IMR-90 (cell line): ENCODE measurements around the gene NLRP1.

Experiments used
- BHLHE40 ChIP-seq: fragments of 150-350 bp; IDR thresholded peaks from 2 replicates; pipeline ENCODE4 v1.6.1; 2016; ENCODE audit warnings: mild to moderate bottlenecking, low read depth, low read length
- FOS ChIP-seq: fragments of 150-350 bp; IDR thresholded peaks from 2 replicates; pipeline ENCODE4 v1.6.1; 2016; ENCODE audit warnings: low read depth, low read length
- MAFK ChIP-seq: IDR thresholded peaks from 2 replicates; pipeline ENCODE4 v1.6.1; 2012; ENCODE audit warnings: low read depth, low read length, improper control_type of control experiment
- MAZ ChIP-seq: IDR thresholded peaks from 2 replicates; pipeline ENCODE4 v1.6.1; 2012; ENCODE audit warnings: low read depth, mild to moderate bottlenecking, low read length, improper control_type of control experiment, moderate library complexity, borderline replicate concordance
- NFE2L2 ChIP-seq: fragments of 150-350 bp; IDR thresholded peaks from 2 replicates; pipeline ENCODE4 v1.6.1; 2016; ENCODE audit warnings: low read depth, mild to moderate bottlenecking, low read length
- POLR2A ChIP-seq: IDR thresholded peaks from 2 replicates; pipeline ENCODE4 v1.6.1; 2012; ENCODE audit warnings: mild to moderate bottlenecking, low read depth, low read length
- RAD21 ChIP-seq: IDR thresholded peaks from 2 replicates; pipeline ENCODE4 v1.6.1; 2012; ENCODE audit warnings: low read length, improper control_type of control experiment
- RCOR1 ChIP-seq: IDR thresholded peaks from 2 replicates; pipeline ENCODE4 v1.6.1; 2012; ENCODE audit warnings: mild to moderate bottlenecking, low read length, improper control_type of control experiment; ENCODE audit not compliant: insufficient replicate concordance
- RFX5 ChIP-seq: IDR thresholded peaks from 2 replicates; pipeline ENCODE4 v1.8.0; 2012; ENCODE audit warnings: low read depth, mild to moderate bottlenecking, low read length, moderate library complexity
- SMC3 ChIP-seq: fragments of 150-350 bp; IDR thresholded peaks from 2 replicates; pipeline ENCODE4 v1.6.1; 2016; ENCODE audit warnings: low read depth, mild to moderate bottlenecking, antibody characterized with exemption, low read length, moderate library complexity
- TF ChIP-seq, protein P1 (sequence below): conservative IDR thresholded peaks from 2 replicates; pipeline ENCODE4 v1.5.1; 2012; ENCODE audit warnings: mild to moderate bottlenecking, low read depth, low read length, improper control_type of control experiment
- TF ChIP-seq, protein P2 (sequence below): fragments of 150-350 bp; IDR thresholded peaks from 2 replicates; pipeline ENCODE4 v1.6.1; 2017; ENCODE audit warnings: mild to moderate bottlenecking, antibody characterized with exemption, low read length, low read depth

DNA sequence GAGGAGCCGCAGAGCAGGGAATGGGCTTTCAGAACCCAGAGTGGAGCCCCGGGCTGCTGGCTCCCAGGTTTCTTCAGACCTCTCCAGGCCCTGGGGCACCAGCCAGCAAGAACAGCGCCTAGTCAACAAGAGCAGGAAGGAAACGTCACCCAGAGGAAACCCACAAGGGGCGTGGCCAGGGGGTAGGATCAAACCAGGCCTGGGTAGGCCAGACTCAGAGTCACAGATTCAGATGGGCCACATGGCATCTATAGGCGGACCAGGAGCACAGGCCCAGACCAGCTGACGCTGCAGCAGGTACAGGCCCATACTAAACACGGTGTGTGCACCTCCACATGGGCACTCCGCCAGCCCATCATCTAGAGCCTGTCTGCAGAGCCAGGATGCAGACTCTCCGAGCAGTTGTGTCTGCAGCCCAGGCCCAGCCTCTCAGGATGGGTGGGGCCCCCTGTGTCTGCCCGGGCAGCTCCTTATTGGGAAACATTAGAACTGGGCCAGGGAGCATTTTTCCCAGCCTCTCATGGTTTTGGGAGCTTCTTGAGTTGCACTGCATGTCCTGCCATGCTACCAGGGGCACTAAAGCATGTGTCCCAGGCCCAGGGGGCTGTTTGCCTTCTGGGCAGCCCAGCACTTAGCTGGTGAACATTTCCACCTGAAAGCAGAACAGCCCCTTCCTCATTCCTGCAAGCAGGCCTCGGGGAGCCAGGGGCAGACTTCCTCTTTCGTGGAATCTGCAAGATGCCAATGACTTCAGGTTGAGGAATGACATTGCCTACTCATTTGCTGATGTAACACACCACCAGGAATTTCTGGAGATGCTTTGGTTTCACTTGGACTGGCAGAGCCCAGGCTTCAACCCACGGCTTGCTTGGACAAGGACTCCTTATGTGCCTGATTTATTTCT is at the start of gene NLRP1:
- TF ChIP-seq, protein P1, sequence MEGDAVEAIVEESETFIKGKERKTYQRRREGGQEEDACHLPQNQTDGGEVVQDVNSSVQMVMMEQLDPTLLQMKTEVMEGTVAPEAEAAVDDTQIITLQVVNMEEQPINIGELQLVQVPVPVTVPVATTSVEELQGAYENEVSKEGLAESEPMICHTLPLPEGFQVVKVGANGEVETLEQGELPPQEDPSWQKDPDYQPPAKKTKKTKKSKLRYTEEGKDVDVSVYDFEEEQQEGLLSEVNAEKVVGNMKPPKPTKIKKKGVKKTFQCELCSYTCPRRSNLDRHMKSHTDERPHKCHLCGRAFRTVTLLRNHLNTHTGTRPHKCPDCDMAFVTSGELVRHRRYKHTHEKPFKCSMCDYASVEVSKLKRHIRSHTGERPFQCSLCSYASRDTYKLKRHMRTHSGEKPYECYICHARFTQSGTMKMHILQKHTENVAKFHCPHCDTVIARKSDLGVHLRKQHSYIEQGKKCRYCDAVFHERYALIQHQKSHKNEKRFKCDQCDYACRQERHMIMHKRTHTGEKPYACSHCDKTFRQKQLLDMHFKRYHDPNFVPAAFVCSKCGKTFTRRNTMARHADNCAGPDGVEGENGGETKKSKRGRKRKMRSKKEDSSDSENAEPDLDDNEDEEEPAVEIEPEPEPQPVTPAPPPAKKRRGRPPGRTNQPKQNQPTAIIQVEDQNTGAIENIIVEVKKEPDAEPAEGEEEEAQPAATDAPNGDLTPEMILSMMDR: no peak
- TF ChIP-seq MAZ (peak; percentile 22; the same call in 1 of the 2 replicates), RAD21 (no peak), MAFK (no peak), SMC3 (0 out of 2 replicates have a peak, but pooled peaks have one; percentile 4), RFX5 (no peak), POLR2A (peak; percentile 75), BHLHE40 (no peak), FOS (peak; percentile 10; the same call in 1 of the 2 replicates), RCOR1 (no peak), NFE2L2 (peak; percentile 51; the same call in 1 of the 2 replicates)
- TF ChIP-seq, protein P2, sequence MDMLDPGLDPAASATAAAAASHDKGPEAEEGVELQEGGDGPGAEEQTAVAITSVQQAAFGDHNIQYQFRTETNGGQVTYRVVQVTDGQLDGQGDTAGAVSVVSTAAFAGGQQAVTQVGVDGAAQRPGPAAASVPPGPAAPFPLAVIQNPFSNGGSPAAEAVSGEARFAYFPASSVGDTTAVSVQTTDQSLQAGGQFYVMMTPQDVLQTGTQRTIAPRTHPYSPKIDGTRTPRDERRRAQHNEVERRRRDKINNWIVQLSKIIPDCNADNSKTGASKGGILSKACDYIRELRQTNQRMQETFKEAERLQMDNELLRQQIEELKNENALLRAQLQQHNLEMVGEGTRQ: peak; percentile 52; the same call in 1 of the 2 replicates
